LNCaP clone FGC (cell line): ENCODE measurements around the gene PNO1.
"Not testable (repeated sequence)": the region's sequence is repeated elsewhere in the genome, so short reads cannot be mapped to it uniquely, and the experiment has no call there.

Experiments
- DNase-seq: peaks from one replicate; pipeline ENCODE4 v3.0.0-alpha.2; 2011; ENCODE audit warnings: low read depth
- H3K4me3 ChIP-seq: 2 replicates; pipeline ENCODE4 v1.5.1; 2011; ENCODE audit warnings: mild to moderate bottlenecking, low read depth, low read length, control low read depth
- TF ChIP-seq, protein P1 (sequence below): IDR thresholded peaks from 2 replicates; pipeline ENCODE4 v1.5.1; 2012; ENCODE audit warnings: mild to moderate bottlenecking; ENCODE audit not compliant: control insufficient read depth, insufficient read depth; ENCODE audit errors: extremely low read depth

The PNO1 gene

DNA sequence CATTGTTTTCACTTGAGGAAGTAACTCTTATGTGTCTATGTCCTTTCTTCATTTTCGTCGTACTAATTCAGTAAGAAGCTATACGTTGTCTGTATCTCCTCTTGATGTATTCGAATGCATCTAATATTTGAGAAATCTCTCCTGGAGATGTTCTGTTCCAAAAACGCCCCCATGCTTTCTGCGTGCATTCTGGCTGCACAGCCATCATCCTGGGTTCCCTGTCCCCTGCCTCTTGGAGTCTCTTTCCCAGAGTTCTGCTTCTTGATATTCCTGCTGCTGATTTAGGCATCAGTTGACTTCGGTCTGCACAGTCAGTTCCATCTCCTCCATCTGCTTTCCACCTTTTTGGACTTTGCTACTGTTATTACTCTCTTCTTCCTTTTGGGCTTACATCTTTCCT is 13.5 kb downstream of the PNO1 start:
- no peak overlapping the region for H3K4me3 ChIP-seq
- TF ChIP-seq, protein P1, sequence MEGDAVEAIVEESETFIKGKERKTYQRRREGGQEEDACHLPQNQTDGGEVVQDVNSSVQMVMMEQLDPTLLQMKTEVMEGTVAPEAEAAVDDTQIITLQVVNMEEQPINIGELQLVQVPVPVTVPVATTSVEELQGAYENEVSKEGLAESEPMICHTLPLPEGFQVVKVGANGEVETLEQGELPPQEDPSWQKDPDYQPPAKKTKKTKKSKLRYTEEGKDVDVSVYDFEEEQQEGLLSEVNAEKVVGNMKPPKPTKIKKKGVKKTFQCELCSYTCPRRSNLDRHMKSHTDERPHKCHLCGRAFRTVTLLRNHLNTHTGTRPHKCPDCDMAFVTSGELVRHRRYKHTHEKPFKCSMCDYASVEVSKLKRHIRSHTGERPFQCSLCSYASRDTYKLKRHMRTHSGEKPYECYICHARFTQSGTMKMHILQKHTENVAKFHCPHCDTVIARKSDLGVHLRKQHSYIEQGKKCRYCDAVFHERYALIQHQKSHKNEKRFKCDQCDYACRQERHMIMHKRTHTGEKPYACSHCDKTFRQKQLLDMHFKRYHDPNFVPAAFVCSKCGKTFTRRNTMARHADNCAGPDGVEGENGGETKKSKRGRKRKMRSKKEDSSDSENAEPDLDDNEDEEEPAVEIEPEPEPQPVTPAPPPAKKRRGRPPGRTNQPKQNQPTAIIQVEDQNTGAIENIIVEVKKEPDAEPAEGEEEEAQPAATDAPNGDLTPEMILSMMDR, result no peak
- DNase-seq, result no peak

DNA sequence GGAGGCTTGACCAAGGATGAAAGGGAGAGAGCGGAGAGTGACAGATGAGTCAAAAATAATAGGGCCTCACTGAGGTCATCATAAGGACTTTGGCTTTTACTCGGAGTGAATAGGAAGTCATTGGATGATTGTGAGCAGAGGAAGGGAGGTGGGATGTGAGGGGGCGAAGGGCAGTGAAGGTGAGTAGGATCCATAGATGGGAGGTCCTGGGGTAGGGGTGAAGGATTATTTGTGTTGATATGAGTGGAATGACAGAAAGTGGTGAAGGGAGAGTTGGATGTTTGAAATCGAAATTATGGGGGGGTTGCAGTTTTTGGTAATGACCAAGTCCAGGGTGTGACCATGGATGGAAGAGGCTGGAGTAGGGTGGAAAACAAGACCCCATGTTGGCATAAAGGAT is 14.0 kb downstream of the PNO1 start:
- TF ChIP-seq, protein P1, result no peak
- H3K4me3 ChIP-seq, result no peak overlapping the region
- no peak for DNase-seq

DNA sequence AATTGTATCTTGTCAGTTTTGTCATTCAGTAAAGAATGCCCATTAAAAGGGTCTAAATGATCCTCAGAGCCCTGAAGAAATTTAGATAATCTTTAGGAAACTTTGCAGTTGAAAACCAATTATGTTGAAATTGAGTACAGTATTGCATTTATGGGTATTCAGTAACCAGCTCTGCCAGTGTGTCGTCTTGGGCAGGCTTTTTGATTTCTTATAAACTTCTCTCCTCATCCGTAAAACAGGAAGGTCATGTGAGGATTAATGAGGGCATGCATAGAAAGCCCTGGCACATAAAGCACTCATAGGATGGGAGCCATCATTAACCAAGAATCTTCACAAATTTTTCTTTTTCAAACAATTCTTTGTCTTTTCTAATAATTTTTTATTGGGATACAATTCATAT is 14.8 kb downstream of the PNO1 start:
- no peak overlapping the region for H3K4me3 ChIP-seq
- DNase-seq, result no peak
- TF ChIP-seq, protein P1, result no peak

DNA sequence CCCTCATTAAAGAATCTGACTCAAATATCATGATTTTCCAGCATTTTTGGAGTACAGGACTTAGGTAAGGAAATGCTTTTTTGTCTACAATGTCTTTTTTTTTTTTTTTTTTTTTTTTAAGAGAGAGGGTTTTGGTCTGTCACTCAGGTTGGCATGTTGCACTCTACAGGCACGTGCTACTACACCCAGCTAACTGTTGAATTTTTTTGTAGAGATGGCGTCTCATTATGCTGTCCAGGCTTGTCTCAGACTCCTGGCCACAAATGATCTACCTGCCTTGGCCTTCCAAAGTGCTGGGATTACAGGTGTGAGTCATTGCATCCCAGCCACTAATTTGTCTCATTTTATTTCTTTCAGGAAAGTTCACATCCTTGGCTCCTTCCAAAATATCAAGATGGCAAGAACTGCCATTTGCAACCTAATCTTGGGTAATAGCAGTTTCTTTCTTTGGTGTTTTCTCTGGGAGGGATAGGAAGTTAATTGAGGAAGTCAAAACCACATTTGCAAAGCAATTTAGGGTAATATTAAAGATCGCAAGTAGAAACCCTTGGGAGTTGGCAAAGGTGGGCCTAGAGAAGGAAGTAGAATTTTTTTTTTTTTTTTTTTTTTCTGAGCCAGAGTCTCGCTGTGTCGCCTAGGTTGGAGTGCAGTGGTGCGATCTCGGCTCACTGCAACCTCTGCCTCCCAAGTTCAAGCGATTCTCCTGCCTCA is 15.5 kb downstream of the PNO1 start:
- no peak for DNase-seq
- TF ChIP-seq, protein P1, result no peak

DNA sequence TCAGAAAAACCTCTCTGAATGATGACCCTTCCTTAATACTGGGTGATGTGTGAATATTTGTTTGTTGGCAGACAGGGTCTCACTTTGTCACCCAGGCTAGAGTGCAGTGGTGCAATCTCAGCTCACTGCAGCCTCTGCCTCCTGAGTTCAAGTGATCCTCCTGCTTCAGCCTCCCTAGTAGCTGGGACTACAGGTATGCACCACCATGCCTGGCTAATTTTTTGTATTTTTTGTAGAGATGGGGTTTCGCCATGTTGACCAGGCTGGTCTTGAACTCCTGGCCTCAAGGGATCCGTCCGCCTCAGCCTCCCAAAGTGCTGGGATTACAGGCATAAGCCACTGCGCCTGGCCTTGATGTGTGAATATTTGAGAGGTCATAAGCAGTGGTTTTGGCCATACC is 17.5 kb downstream of the PNO1 start:
- DNase-seq, H3K4me3 ChIP-seq: not testable (repeated sequence)

More for the DNA sequence above, 15.5 kb downstream of the PNO1 start:
- H3K4me3 ChIP-seq, result no peak overlapping the region

DNA sequence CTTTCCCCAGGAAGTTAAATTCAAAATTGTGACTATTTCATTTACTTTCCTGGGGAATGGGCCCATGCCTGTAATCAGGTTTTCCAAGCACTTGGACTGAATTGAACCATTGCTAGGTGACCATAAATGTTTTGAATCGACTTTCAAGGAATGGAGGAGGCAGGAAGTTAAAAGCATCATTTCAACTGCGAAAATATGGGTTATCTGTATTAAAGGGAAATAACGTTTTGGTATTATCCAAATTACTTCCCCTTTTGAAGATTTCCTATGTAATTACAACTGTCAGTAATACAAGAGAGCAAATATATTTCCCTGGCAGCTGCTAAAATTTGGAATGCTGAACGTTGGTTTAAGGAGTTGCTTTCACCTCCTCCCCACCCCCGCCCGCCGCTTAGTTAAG is 19.0 kb downstream of the PNO1 start:
- no peak for DNase-seq
- no peak overlapping the region for H3K4me3 ChIP-seq
- TF ChIP-seq, protein P1, result no peak

DNA sequence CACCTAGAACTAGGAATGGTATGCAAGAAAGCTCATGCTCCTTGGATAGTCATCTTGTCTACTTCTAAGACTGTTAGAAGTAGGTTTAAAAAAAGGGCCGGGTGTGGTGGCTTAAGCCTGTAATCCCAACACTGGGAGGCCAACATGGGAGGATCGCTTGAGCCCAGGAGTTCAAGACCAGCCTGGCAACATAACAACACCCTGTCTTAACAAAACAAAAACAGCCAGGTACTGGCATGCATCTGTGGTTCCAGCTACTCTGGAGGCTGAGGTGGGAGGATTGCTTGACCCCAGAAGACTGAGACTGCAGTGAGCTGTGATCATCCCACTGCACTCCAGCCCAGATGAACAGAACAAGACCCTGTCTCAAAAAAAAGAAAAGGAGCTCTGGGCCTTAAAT is 19.9 kb downstream of the PNO1 start:
- H3K4me3 ChIP-seq, result no peak overlapping the region
- DNase-seq, result no peak
- TF ChIP-seq, protein P1, result no peak
